Muscle layer of duodenum (tissue), 2 donors: ENCODE results near the gene COL19A1.
"Not testable (repeated sequence)": the region's sequence is repeated elsewhere in the genome, so short reads cannot be mapped to it uniquely, and the experiment has no call there.

Experiments
- H3K27ac ChIP-seq: one replicate; pipeline ENCODE4 v1.7.0; 2013; ENCODE audit warnings: mild to moderate bottlenecking, low read length
- H3K27me3 ChIP-seq: one replicate; pipeline ENCODE4 v1.7.0; 2013; ENCODE audit warnings: low read depth, mild to moderate bottlenecking, control low read depth, low read length
- H3K36me3 ChIP-seq, 2 donors: one replicate each; pipeline ENCODE4 v1.7.0; 2013; ENCODE audit warnings: low read length in 2 of 2, control low read depth in 1 of 2, mild to moderate bottlenecking in 1 of 2; ENCODE audit not compliant: insufficient read depth in 2 of 2, control insufficient read depth in 1 of 2
- H3K4me1 ChIP-seq, 2 donors: one replicate each; pipeline ENCODE4 v1.7.0; 2013; ENCODE audit warnings: low read length in 2 of 2, mild to moderate bottlenecking in 2 of 2, control low read depth in 1 of 2, moderate library complexity in 1 of 2; ENCODE audit not compliant: insufficient read depth in 2 of 2, control insufficient read depth in 1 of 2
- H3K4me3 ChIP-seq, 2 donors: one replicate each; pipeline ENCODE4 v1.7.0; 2013; ENCODE audit warnings: low read length in 2 of 2, low read depth in 1 of 2, mild to moderate bottlenecking in 1 of 2
- H3K9me3 ChIP-seq, 2 donors: one replicate each; pipeline ENCODE4 v1.7.0; 2013; ENCODE audit warnings: low read length in 2 of 2, control low read depth in 1 of 2, mild to moderate bottlenecking in 1 of 2; ENCODE audit not compliant: control insufficient read depth in 1 of 2
- donor health status: healthy.

Gene COL19A1

DNA sequence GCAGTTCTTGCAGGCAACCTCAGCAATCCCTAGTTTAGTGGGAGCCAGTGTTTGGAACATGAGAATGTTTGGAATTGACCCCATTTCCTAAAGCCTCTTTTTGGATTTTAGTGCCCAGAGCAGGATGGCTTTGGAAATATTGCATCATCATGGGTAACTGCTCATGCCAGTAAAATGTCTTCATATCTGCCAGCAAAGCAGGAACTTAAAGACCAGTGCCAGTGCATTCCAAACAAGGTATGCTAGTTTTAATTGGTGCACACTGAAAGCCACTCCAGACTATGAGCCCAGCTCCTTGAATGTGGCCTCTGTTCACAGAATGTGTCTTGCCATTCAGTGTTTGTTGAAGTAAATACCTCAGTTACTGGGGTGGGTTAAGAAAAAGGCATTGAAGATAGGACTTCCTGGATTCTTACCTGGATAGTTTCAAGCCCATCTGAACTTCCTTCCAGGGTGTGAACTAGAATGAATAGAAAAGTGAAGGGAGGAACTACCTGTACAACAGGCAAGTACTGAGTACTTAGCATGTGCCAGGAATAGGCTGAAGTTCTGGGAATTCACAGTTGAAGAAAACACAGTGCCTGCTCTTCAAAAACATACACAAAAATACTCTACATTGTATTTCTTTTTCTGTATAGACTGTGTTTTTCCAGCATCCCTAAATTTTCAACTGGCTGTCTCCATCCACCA lies 70.5 kb downstream of the COL19A1 start:
- no peak overlapping the region for H3K4me3 ChIP-seq
- no peaks in the 10 kb centered on the region for H3K36me3 ChIP-seq
- H3K27me3 ChIP-seq, result no peaks in the 10 kb centered on the region
- H3K9me3 ChIP-seq, result no peaks in the 10 kb centered on the region
- H3K27ac ChIP-seq, result no peak overlapping the region
- H3K4me1 ChIP-seq, result no peaks in the 10 kb centered on the region

DNA sequence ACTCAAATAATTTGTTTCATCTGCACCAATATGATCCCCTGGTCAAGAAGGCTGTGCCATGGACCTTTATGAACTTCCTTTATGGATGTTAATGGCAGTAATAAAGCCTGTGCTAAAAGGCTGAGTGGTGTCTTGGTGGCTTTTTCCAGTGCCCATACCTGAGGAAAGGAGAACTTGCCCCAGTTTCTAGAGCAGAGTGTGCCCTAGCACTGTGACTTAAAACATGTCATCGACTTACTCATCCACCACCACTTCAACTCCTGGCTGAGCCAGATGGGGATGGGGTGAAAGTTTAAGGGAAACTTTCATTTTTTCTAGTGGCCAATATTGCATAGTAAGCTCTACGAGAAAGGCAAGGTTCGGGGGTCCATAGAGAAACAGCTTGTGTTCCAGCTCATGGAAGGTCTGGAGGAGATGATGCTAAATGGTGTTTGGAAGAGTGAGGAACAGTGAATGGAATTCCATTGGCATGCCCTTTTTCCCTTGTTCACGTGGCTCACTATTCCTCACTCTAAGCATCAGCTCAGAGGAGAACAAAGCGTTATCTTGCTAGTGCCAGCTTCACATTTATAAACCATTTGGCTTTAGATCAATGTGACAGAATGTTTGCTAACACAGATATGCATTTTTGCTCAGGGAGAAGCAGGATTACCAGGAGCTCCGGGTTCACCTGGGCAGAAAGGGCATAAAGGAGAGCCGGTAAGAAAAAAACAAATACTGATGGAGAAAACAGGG lies 71.2 kb downstream of the COL19A1 start:
- Histone ChIP-seq H3K36me3 (no peaks in the 10 kb centered on the region), H3K4me3 (no peak overlapping the region), H3K27me3 (no peaks in the 10 kb centered on the region), H3K4me1 (no peaks in the 10 kb centered on the region), H3K27ac (no peak overlapping the region), H3K9me3 (no peaks in the 10 kb centered on the region)

DNA sequence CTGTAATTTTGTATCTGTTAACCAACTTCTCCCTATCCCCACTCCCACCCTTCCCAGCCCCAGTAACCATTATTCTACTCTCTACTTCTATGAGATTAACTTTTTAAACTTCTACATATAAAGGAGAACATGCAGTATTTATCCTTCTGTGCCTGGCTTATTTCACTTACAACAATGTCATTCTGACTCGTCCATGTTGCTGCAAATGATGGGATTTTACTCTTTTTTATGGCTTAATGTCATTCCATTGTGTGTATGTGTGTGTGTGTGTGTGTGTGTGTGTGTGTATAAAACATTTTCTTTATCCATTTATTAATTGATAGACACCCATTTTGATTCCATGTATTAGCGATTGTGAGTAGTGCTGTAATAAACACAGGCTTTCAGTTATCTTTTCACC lies 76.1 kb downstream of the COL19A1 start:
- no peak overlapping the region for H3K27ac ChIP-seq
- no peaks in the 10 kb centered on the region for H3K36me3 ChIP-seq
- H3K9me3 ChIP-seq, result no peaks in the 10 kb centered on the region
- H3K27me3 ChIP-seq, result no peaks in the 10 kb centered on the region
- no peaks in the 10 kb centered on the region for H3K4me1 ChIP-seq
- H3K4me3 ChIP-seq, result no peak overlapping the region

DNA sequence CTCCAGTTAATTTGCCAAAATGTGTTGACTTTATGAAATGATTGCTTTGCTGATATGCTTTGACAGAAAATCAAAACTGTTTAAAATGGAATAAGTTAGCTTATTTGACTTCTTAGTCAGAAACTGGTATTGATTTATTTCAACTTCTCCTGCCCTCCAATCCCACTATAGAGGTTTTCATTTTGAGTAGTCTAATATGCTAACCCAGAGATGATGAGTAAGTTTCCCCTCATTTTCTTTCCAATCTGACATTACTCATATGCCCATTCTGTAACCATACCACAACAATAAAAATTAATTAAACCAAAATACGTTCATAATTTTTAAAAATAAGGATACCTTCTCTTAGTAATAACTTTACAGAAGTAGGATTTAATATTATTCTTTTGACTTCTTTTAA lies 78.8 kb downstream of the COL19A1 start:
- Histone ChIP-seq H3K27me3 (no peaks in the 10 kb centered on the region), H3K27ac (no peak overlapping the region), H3K36me3 (no peaks in the 10 kb centered on the region), H3K4me3 (no peak overlapping the region), H3K9me3 (no peaks in the 10 kb centered on the region), H3K4me1 (no peaks in the 10 kb centered on the region)

DNA sequence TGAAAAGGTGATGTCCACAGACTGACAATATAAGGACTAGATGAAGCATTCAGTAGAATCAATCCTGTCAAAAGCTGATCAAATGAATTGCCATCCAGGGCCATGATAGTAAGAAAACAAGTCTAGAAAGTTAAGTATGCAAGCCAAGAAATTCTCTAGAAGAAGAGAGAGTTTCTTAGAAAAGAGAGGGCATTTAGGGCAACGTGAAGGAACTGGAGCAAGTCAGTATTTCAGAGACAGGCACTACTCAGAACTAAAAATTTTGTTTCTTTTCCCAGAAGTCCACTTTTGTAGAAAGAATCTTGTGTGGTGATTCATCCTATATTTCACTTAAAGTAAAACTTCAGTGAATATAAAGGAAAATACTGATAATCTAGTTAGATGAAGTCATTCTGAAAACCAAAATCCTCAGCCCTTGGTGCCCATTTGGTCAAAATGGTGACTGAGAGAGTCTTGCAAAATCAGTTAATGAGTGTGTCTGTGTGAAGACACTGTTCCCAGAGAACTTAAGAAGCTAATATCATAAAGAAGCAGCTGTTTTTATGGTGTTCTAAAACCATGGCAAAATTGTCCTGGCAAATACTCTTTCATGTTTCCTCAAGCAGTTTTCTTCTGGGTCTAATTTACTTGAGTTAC lies 82.2 kb downstream of the COL19A1 start:
- no peak overlapping the region for H3K4me3 ChIP-seq
- no peaks in the 10 kb centered on the region for H3K9me3 ChIP-seq
- no peak overlapping the region for H3K27ac ChIP-seq
- H3K36me3 ChIP-seq, result no peaks in the 10 kb centered on the region
- no peaks in the 10 kb centered on the region for H3K4me1 ChIP-seq
- H3K27me3 ChIP-seq, result no peaks in the 10 kb centered on the region

DNA sequence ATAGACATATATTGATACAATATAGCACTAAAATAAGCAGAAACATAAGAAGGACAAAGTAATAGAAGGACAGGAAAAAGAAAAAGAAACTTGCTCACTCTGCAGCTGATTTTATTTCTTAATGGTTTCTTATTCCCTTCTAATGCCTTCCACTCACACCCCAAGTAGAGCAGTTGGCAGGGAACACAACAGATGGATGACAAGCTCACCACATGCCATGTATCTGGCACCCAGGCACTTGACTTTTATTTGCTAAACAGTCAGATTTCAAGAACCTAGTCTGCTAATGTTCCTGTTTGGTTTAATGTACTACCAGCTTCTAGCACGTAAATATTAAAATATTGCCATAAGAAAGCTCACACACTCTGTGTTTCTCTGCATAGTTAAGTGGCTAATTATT lies 87.1 kb downstream of the COL19A1 start:
- Histone ChIP-seq H3K4me1 (no peaks in the 10 kb centered on the region), H3K9me3 (no peaks in the 10 kb centered on the region), H3K27ac (no peak overlapping the region), H3K4me3 (no peak overlapping the region), H3K27me3 (no peaks in the 10 kb centered on the region), H3K36me3 (no peaks in the 10 kb centered on the region)

DNA sequence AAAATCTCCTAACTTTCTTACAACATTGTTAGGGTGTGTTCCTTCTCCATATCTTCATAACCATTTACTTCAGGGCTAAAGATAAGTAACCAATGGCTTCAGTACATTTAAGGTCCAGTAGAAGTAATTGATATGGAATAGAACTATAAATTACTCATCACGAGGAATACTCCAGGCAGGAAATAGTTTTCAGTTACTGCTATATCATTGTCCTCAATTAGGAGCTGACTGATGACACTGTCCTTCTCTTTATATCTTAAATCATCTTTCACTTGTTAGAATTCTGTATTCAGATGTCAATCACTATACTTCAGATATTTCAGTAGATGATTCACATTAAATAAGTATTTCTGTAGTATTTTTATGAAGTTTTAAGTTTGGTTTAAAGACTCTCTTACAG lies 88.4 kb downstream of the COL19A1 start:
- no peaks in the 10 kb centered on the region for H3K36me3 ChIP-seq
- H3K27me3 ChIP-seq, result no peaks in the 10 kb centered on the region
- H3K27ac ChIP-seq, result no peak overlapping the region
- no peaks in the 10 kb centered on the region for H3K9me3 ChIP-seq
- H3K4me3 ChIP-seq, result no peak overlapping the region
- no peaks in the 10 kb centered on the region for H3K4me1 ChIP-seq

DNA sequence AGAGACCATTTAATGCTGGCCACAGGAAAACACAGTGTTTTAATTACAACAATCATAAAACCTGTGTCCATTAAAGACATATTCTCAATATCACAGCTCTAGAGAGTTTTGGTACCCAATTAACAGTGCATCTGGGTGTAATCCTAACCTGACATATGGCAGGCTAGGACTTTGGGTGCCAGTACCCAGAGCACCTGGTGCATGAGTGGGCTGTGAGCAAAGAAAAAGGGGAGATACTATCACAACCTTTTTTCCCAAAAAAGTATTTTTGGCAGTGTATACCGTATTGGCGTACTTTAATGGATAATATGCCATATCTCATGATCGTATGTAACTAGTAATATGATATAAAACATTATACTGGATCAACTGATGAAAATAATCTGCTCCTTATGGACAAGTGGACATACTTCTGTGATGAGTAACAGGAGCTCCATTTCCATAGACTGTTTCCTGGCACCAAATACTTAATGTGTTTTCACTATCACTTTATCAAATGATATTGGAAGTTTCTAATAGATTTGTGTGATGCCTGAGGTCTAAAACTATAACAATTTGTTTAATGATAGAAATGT lies 91.7 kb downstream of the COL19A1 start:
- Histone ChIP-seq H3K27me3 (no peaks in the 10 kb centered on the region), H3K4me3 (no peak overlapping the region)

DNA sequence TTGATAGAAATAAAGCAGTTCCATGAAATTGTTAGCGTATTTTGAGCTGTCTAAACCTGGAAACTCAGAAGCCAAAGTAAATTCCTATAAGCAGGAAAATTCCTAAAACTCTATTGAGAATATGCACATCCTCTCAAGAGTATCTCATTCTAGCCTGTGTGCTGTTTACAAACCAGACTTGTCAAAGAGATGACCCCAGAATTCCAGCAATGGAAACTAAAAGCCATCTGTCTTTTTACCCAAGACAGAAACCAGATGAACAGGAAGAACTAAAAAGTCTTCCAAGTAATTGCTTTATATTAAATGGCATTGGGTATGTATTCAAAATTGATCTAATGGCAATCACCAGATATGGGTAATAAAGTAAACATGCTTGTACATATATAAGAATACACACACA lies 92.6 kb downstream of the COL19A1 start:
- Histone ChIP-seq H3K9me3 (no peaks in the 10 kb centered on the region), H3K36me3 (no peaks in the 10 kb centered on the region), H3K27ac (no peak overlapping the region), H3K4me1 (no peaks in the 10 kb centered on the region), H3K27me3 (no peaks in the 10 kb centered on the region), H3K4me3 (no peak overlapping the region)

More for the DNA sequence above, 91.7 kb downstream of the COL19A1 start:
- Histone ChIP-seq H3K27ac (no peak overlapping the region), H3K9me3 (no peaks in the 10 kb centered on the region), H3K36me3 (no peaks in the 10 kb centered on the region), H3K4me1 (no peaks in the 10 kb centered on the region)

DNA sequence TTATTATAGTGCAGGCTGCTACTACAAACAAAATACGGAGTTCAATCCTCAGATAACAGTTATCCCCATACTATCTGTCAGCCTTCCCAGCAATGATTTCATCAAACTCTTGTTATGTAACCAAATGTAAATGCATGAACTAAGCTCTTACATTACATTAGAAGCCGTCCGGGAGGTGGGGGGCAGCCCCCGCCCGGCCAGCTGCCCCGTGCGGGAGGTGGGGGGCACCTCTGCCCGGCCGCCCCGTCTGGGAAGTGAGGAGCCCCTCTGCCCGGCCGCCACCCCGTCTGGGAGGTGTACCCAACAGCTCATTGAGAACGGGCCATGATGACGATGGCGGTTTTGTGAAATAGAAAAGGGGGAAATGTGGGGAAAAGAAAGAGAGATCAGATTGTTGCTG lies 99.6 kb downstream of the COL19A1 start:
- not testable (repeated sequence) for H3K4me3 ChIP-seq, H3K9me3 ChIP-seq, H3K27ac ChIP-seq, H3K36me3 ChIP-seq, H3K4me1 ChIP-seq, H3K27me3 ChIP-seq

DNA sequence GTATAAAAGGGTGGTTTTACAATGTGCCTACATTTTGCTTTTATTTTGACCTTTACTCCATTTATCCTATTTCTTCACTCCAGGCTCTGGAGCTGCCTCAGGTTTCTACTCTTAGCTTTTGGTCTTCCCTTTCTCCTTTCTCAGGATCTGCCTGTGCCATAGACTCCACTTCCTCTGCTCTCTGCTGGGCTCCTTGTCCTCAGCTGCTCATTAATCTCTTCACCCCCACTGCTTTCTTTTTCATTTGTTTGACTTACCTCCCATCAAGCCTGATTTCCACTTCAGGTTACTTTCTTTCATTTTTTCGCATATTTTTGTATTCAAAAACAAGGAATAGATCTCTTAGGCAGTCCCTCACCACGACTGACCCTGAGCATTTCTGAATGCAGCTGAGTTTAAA lies 106.8 kb downstream of the COL19A1 start:
- no peak overlapping the region for H3K27ac ChIP-seq
- H3K9me3 ChIP-seq, result no peaks in the 10 kb centered on the region
- H3K4me1 ChIP-seq, result no peaks in the 10 kb centered on the region
- H3K27me3 ChIP-seq, result no peaks in the 10 kb centered on the region
- no peaks in the 10 kb centered on the region for H3K36me3 ChIP-seq
- no peak overlapping the region for H3K4me3 ChIP-seq
